ENCODE results near the gene TSNAX. TPM values are rescaled to one million over a fixed set of nuclear protein-coding genes. Genes with fewer than 3 reads are reported as not detected.
A peak's percentile ranks its signal among the peaks of the same experiment; 100 is the strongest.

TSNAX gene
- total and polyA plus RNA-seq, 4 donors: 11.4 to 41.1 (median 32.5) TPM

DNA sequence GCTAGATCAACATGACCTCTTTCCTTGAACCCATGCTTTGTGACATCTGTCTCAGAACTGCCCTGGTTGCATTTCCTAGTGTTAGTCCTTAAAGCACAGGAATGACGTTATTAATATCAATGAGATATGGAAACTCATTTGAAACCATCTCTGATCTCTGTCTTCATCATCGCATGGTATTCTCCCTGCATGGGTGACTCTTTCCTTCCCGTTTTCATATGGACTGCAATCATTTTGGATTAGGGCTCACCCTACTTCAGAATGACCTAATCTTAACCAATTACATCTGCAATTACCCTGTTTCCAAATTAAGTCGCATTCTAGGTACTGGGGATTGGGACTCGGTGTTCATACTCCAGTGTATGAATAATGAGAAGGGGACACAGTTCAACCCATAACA, 56.5 kb downstream of the TSNAX start:
- Histone ChIP-seq H3K27me3 (ENCODE audit: control insufficient read depth in 3 of 3, insufficient read depth in 3 of 3, low read length in 2 of 3) (no peaks in the 10 kb centered on the region), H3K9ac (ENCODE audit: insufficient read depth in 1 of 2, low read length in 2 of 2) (no peak overlapping the region), H3K9me3 (ENCODE audit: control insufficient read depth in 4 of 4, insufficient read depth in 3 of 4, low read length in 3 of 4) (no peaks in the 10 kb centered on the region), H3K27ac (ENCODE audit: low read depth in 1 of 2, low read length in 1 of 2) (no peak overlapping the region), H3K4me3 (no peak overlapping the region), H3K36me3 (ENCODE audit: control insufficient read depth in 4 of 4, insufficient read depth in 4 of 4, low read length in 4 of 4) (no peaks in the 10 kb centered on the region), H3K4me1 (ENCODE audit: control insufficient read depth in 5 of 5, insufficient read depth in 5 of 5, low read length in 5 of 5) (peaks cover 0 to 10% (median 4%) of the 10 kb centered on the region in 5 donors)
- TF ChIP-seq, protein P1, sequence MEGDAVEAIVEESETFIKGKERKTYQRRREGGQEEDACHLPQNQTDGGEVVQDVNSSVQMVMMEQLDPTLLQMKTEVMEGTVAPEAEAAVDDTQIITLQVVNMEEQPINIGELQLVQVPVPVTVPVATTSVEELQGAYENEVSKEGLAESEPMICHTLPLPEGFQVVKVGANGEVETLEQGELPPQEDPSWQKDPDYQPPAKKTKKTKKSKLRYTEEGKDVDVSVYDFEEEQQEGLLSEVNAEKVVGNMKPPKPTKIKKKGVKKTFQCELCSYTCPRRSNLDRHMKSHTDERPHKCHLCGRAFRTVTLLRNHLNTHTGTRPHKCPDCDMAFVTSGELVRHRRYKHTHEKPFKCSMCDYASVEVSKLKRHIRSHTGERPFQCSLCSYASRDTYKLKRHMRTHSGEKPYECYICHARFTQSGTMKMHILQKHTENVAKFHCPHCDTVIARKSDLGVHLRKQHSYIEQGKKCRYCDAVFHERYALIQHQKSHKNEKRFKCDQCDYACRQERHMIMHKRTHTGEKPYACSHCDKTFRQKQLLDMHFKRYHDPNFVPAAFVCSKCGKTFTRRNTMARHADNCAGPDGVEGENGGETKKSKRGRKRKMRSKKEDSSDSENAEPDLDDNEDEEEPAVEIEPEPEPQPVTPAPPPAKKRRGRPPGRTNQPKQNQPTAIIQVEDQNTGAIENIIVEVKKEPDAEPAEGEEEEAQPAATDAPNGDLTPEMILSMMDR (IDR thresholded peaks at IDR 0.05; ENCODE audit: control extremely low read depth, extremely low read depth): no peak
- 64 to 71% methylated on average over 5 of the region's 5 CpGs for WGBS, 2 donors
- DNase-seq (no peak), ATAC-seq (ENCODE audit: insufficient read depth, low FRiP score) (no peak)

GRCh38 chr1:231590453-231591198, 62.2 kb downstream of the TSNAX start:
- 21 to 25% methylated on average over 12 of the region's 12 CpGs for WGBS, 2 donors
- no peak overlapping the region for H3K4me3 ChIP-seq
- H3K9me3 ChIP-seq (ENCODE audit: control insufficient read depth in 4 of 4, insufficient read depth in 3 of 4, low read length in 3 of 4): no peaks in the 10 kb centered on the region
- TF ChIP-seq, protein P1 (IDR thresholded peaks at IDR 0.05; ENCODE audit: control extremely low read depth, extremely low read depth): peak; percentile 48
- no peaks in the 10 kb centered on the region for H3K36me3 ChIP-seq (ENCODE audit: control insufficient read depth in 4 of 4, insufficient read depth in 4 of 4, low read length in 4 of 4)
- H3K27me3 ChIP-seq (ENCODE audit: control insufficient read depth in 3 of 3, insufficient read depth in 3 of 3, low read length in 2 of 3): no peaks in the 10 kb centered on the region
- no peak overlapping the region for H3K9ac ChIP-seq (ENCODE audit: insufficient read depth in 1 of 2, low read length in 2 of 2)
- no peak overlapping the region for H3K27ac ChIP-seq (ENCODE audit: low read depth in 1 of 2, low read length in 1 of 2)
- peak; percentile 62 for ATAC-seq (ENCODE audit: insufficient read depth, low FRiP score)
- peak; percentile 56 to 71 (median 65) for DNase-seq
- H3K4me1 ChIP-seq (ENCODE audit: control insufficient read depth in 5 of 5, insufficient read depth in 5 of 5, low read length in 5 of 5): peaks cover 0 to 3% (median 0%) of the 10 kb centered on the region in 5 donors

- TF ChIP-seq, protein P1 (IDR thresholded peaks at IDR 0.05; ENCODE audit: control extremely low read depth, extremely low read depth): no peak
- peaks cover 0 to 3% (median 3%) of the 10 kb centered on the region in 5 donors for H3K4me1 ChIP-seq (ENCODE audit: control insufficient read depth in 5 of 5, insufficient read depth in 5 of 5, low read length in 5 of 5)
- H3K27me3 ChIP-seq (ENCODE audit: control insufficient read depth in 3 of 3, insufficient read depth in 3 of 3, low read length in 2 of 3): no peaks in the 10 kb centered on the region
- no peaks in the 10 kb centered on the region for H3K9me3 ChIP-seq (ENCODE audit: control insufficient read depth in 4 of 4, insufficient read depth in 3 of 4, low read length in 3 of 4)
- no peak overlapping the region for H3K4me3 ChIP-seq
- no peak overlapping the region for H3K27ac ChIP-seq (ENCODE audit: low read depth in 1 of 2, low read length in 1 of 2)
- 82 to 88% methylated on average over 11 of the region's 11 CpGs for WGBS, 2 donors
- H3K36me3 ChIP-seq (ENCODE audit: control insufficient read depth in 4 of 4, insufficient read depth in 4 of 4, low read length in 4 of 4): no peaks in the 10 kb centered on the region
- DNase-seq (no peak), ATAC-seq (ENCODE audit: insufficient read depth, low FRiP score) (no peak)
- H3K9ac ChIP-seq (ENCODE audit: insufficient read depth in 1 of 2, low read length in 2 of 2): no peak overlapping the region
These were observed 63.0 kb downstream of the TSNAX start for GRCh38 chr1:231591466-231591865.

All from lung (tissue), 12 donors.